HG03432 (cell line): ENCODE results near the gene KCNQ5.
A peak's percentile ranks its signal among the peaks of the same experiment; 100 is the strongest.

ENCODE experiments used
- ATAC-seq: cut with Tn5 transposase; IDR thresholded peaks from one replicate; pipeline ENCODE4 v1.9.1; 2021; ENCODE audit warnings: mild to moderate bottlenecking, moderate library complexity; ENCODE audit not compliant: unreplicated experiment

The KCNQ5 gene

GRCh38 chr6:72739368-72739779, 117.5 kb downstream of the KCNQ5 start:
- ATAC-seq: peak; percentile 73

GRCh38 chr6:72740135-72740534, 118.3 kb downstream of the KCNQ5 start:
- peak; percentile 88 for ATAC-seq

- no peak for ATAC-seq
Measured at GRCh38 chr6:72741083-72741482, 119.2 kb downstream of the KCNQ5 start.

DNA sequence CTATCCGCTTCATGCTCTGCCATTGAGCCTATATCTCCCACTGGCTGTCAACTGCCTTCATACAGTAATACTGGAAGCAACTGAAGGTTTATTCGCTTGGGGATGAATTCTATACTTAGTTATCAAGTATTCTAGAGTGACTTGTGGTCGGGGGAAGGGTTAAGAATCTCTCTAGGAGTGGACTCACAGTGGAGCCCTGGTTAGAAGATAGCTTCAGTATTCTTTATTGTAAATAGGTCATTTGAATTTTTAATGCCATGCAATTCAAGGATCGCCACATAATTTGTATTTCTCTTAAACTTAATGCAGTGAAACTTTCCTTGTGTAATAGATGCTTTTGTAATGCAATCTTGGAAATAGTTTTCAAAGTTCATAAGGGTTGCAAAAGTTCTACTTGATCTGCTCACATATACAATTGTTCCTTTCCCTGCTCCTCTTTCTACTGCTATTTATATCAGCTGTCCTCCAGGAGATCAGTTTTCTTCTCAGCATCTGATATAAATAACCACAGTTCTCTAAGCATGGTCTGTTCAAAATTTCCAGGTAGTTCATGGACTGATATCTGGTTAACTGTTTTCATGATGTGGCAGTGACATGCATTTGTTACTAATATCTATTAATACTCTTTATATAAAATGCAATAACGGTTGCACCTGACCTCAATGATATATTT, 120.3 kb downstream of the KCNQ5 start:
- no peak for ATAC-seq

GRCh38 chr6:72746276-72746675, 124.4 kb downstream of the KCNQ5 start:
- no peak for ATAC-seq

GRCh38 chr6:72748759-72749158, 126.9 kb downstream of the KCNQ5 start:
- no peak for ATAC-seq

DNA sequence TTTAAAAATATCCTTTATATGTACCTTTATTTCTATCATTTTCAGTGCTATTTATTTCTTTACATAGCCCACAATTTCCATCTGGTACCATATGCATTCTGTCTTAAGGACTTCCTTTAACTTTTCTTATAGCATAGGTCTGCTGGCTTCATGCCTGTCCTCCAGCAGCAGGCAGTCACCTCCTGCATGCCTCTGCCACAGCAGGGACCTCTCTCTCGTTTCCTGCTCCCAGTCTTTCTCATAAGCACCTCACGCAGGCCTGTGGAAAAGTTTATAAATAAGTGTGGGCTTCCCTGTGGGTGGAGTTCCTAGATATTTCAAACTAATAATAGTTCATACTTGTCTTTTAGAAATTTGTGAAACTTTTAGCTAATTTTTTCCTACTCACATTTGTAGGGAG, 133.9 kb downstream of the KCNQ5 start:
- no peak for ATAC-seq

DNA sequence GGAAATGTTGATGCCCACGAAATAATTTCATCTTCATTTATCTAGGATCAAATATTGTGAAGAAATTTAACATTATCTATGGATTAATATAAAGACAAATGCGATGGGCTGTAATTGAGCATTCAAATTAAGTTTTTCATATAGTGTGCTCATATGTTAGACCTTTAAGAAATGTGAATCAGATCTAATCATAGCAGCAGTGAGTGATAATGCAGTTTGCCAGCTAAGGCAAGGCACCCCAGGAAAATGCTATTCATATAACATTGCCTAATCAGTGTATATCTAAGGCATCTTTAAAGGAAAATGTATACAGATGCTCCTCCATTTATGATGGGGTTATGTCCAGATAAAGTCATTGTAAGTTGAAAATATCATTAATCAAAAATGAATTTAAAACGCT, 135.2 kb downstream of the KCNQ5 start:
- no peak for ATAC-seq

- no peak for ATAC-seq
Measured at GRCh38 chr6:72757926-72758325, 136.1 kb downstream of the KCNQ5 start.

- no peak for ATAC-seq
Measured at GRCh38 chr6:72758901-72759300, 137.0 kb downstream of the KCNQ5 start.

GRCh38 chr6:72760114-72760793, 138.4 kb downstream of the KCNQ5 start:
- ATAC-seq: no peak

GRCh38 chr6:72761761-72762160, 139.9 kb downstream of the KCNQ5 start:
- ATAC-seq: no peak

- peak; percentile 80 for ATAC-seq
Measured at GRCh38 chr6:72769459-72770125, 147.7 kb downstream of the KCNQ5 start.

GRCh38 chr6:72770959-72771358, 149.1 kb downstream of the KCNQ5 start:
- ATAC-seq: peak; percentile 43

DNA sequence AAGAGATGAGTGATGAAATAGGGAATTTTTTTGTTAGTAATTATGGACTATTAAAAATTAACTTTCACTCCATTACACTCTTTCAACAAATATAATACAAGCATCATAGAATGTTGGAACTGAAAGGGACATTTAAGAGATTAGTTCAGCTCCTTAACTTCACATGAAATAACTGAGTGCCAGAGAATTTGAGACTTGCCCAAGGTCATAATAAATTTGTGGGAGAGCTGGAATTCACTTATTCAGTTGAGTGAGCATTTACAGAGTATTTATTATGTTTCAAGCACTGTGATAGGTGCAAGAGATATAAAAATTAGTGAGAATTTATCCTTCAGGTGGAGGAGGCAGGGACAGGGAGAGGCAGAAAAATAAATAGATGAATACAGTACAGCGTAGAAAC, 154.6 kb downstream of the KCNQ5 start:
- no peak for ATAC-seq

DNA sequence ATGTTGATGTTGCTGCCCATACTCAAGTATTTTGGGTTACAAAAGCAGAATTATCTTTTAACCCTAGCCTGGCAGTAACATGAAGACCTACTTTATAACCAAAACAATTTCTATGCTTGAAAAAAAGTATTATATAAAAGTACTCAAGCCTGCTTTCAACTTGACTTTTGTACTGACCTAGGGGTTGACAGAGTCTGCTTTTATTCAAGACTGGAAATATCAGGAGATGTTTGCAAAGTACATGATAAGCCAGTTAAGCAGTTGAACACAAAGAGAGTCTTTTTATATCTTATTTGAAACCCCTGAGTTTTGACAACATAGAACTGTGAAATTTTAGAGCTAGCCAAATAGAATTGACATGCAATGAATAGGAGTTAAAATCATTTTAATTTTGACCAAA, 159.8 kb downstream of the KCNQ5 start:
- ATAC-seq: no peak

DNA sequence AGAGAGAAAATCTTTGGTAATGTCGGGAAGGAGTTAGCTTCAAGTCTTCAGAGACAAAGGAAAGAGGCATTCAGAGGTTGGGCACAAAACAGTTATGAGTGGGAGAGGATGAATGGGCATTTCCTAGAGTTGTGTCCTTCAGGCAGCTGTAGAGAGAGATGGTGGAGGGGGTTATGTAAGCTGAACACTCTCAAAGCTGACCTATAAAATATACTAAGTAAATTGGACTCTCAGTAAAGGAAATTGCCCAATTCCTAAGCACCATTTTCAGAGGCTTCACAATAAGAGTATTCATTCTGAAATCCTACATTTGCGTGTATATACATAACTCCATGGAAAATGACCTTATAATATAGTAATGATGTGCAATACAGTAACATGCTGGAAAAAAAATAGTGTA, 161.2 kb downstream of the KCNQ5 start:
- ATAC-seq: no peak

DNA sequence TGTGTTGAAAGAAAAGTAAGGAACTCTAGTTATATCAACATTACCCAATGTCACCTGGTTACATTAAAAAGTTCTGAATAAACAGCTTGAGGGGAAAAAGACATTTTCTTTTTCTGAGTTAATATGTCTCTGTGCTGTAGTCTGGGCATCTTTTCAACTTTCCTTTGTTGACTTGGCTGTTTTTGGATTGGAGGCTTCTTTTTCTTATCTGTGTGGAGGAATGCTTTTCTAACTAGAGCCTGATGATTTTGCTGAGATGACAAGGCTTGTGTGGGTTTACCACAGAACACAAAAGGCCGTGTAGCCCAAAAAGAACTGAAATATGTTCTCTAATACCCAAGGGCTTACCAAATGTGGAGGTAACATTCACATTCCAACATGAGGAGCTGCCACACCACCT, 161.8 kb downstream of the KCNQ5 start:
- ATAC-seq: no peak

DNA sequence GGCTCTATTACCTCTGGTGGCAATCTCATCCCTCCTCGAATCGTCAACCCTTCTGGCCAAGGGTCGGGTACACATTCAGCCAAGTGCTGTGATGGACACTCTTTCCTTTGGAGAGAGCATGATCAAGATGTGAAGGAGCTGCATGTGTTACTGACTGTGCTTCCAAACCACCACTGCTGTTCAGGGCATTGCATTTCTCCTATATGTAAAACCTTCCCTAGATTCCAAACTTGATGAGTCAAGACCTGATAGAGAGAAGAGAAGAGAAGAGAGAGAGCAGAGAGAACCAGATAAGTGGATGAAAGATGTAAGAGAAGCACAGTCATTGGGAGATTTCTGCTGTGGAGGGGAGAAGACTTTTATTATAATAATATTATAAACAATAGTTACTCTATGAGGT, 162.2 kb downstream of the KCNQ5 start:
- no peak for ATAC-seq

DNA sequence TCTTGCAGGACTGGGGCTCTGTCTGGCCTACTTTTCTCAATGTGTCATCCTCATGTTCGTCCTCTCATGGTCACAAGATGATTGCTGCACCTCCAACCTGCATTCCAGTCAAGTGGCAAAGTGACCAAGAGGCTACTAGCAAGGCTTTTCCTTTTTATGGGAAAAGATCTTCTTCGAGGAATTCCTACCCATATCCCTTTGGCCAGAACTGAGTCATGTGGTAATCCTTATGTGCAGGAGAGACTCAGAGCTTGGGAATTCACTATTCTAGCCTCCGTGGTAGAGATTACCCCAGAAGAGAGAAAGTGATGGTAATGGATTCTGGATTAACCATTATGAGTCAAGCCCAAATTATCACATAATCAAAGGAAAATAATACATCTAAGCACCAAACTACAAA, 162.7 kb downstream of the KCNQ5 start:
- ATAC-seq: no peak

- no peak for ATAC-seq
Measured at GRCh38 chr6:72787391-72788031, 165.6 kb downstream of the KCNQ5 start.

DNA sequence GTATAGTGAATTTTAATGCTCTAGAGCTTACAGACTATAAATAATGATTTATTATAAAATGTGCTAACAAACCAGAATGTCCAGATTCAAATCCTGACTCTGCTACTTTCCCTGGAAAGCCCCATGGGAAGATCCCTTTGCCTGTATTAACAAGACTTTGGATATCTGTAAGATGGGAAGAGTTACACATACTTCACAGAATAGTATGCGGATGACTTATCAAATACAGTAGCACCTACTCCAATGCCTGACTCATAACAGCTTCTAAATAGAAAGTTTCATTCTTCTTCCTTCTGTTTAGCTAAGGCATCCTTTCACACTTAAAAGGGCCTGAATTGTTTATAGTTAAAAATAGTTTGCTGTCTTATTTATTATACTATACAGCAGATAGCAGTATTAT, 166.3 kb downstream of the KCNQ5 start:
- ATAC-seq: no peak
